ENCODE measurements around the gene MAN1A1. TPM values are rescaled to one million over a fixed set of nuclear protein-coding genes. Genes with fewer than 3 reads are reported as not detected.

MAN1A1 gene
- total RNA-seq, 1 experiment from 2014 or later = 14.2 TPM

GRCh38 chr6:119270545-119270944, 79.0 kb downstream of the MAN1A1 start:
- peaks cover 6% of the 10 kb centered on the region; the same call in 1 of the 2 replicates for H3K9me3 ChIP-seq
- H3K4me3 ChIP-seq = no peak overlapping the region
- no peak for DNase-seq
- no peaks in the 10 kb centered on the region for H3K36me3 ChIP-seq
- no peaks in the 10 kb centered on the region for H3K27me3 ChIP-seq

GRCh38 chr6:119269266-119270103, 80.1 kb downstream of the MAN1A1 start:
- H3K9me3 ChIP-seq = peaks cover 6% of the 10 kb centered on the region; the same call in 1 of the 2 replicates
- H3K4me3 ChIP-seq = no peak overlapping the region
- no peaks in the 10 kb centered on the region for H3K27me3 ChIP-seq
- DNase-seq = no peak
- H3K36me3 ChIP-seq = no peaks in the 10 kb centered on the region

- no peak for DNase-seq
- no peaks in the 10 kb centered on the region for H3K36me3 ChIP-seq
- peaks cover 3% of the 10 kb centered on the region; the same call in 1 of the 2 replicates for H3K9me3 ChIP-seq
- no peaks in the 10 kb centered on the region for H3K27me3 ChIP-seq
- no peak overlapping the region for H3K4me3 ChIP-seq
These were observed 82.2 kb downstream of the MAN1A1 start for GRCh38 chr6:119267126-119267905.

GRCh38 chr6:119264854-119265397, 84.6 kb downstream of the MAN1A1 start:
- DNase-seq = no peak
- no peaks in the 10 kb centered on the region for H3K27me3 ChIP-seq
- H3K4me3 ChIP-seq = no peak overlapping the region
- no peaks in the 10 kb centered on the region for H3K36me3 ChIP-seq
- H3K9me3 ChIP-seq = no peaks in the 10 kb centered on the region; the same call in 1 of the 2 replicates

- H3K9me3 ChIP-seq = no peaks in the 10 kb centered on the region
These were observed 86.9 kb downstream of the MAN1A1 start for GRCh38 chr6:119262612-119263011.

GRCh38 chr6:119261944-119262284, 87.6 kb downstream of the MAN1A1 start:
- no peak for DNase-seq
- H3K9me3 ChIP-seq = no peaks in the 10 kb centered on the region
- no peaks in the 10 kb centered on the region for H3K36me3 ChIP-seq
- H3K4me3 ChIP-seq = no peak overlapping the region
- H3K27me3 ChIP-seq = no peaks in the 10 kb centered on the region

More at GRCh38 chr6:119262612-119263011, 86.9 kb downstream of the MAN1A1 start:
- DNase-seq = no peak
- Histone ChIP-seq H3K27me3 (no peaks in the 10 kb centered on the region), H3K4me3 (no peak overlapping the region), H3K36me3 (no peaks in the 10 kb centered on the region)

- no peak overlapping the region for H3K4me3 ChIP-seq
- DNase-seq = no peak
- no peaks in the 10 kb centered on the region for H3K27me3 ChIP-seq
- no peaks in the 10 kb centered on the region for H3K36me3 ChIP-seq
- H3K9me3 ChIP-seq = no peaks in the 10 kb centered on the region
These were observed 90.5 kb downstream of the MAN1A1 start for GRCh38 chr6:119259027-119259426.

GRCh38 chr6:119257726-119258125, 91.8 kb downstream of the MAN1A1 start:
- Histone ChIP-seq H3K27me3 (no peaks in the 10 kb centered on the region), H3K4me3 (no peak overlapping the region), H3K9me3 (no peaks in the 10 kb centered on the region), H3K36me3 (no peaks in the 10 kb centered on the region)
- DNase-seq = no peak

- Histone ChIP-seq H3K4me3 (no peak overlapping the region), H3K36me3 (no peaks in the 10 kb centered on the region), H3K27me3 (no peaks in the 10 kb centered on the region), H3K9me3 (no peaks in the 10 kb centered on the region)
- no peak for DNase-seq
These were observed 92.5 kb downstream of the MAN1A1 start for GRCh38 chr6:119256978-119257462.

GRCh38 chr6:119256392-119256791, 93.2 kb downstream of the MAN1A1 start:
- Histone ChIP-seq H3K9me3 (no peaks in the 10 kb centered on the region), H3K36me3 (no peaks in the 10 kb centered on the region), H3K27me3 (no peaks in the 10 kb centered on the region), H3K4me3 (no peak overlapping the region)
- no peak for DNase-seq

GRCh38 chr6:119255492-119255891, 94.1 kb downstream of the MAN1A1 start:
- no peaks in the 10 kb centered on the region for H3K36me3 ChIP-seq
- no peak overlapping the region for H3K4me3 ChIP-seq
- H3K9me3 ChIP-seq = no peaks in the 10 kb centered on the region
- no peaks in the 10 kb centered on the region for H3K27me3 ChIP-seq
- no peak for DNase-seq

- Histone ChIP-seq H3K9me3 (no peaks in the 10 kb centered on the region), H3K36me3 (no peaks in the 10 kb centered on the region), H3K27me3 (no peaks in the 10 kb centered on the region), H3K4me3 (no peak overlapping the region)
- DNase-seq = no peak
These were observed 99.5 kb downstream of the MAN1A1 start for GRCh38 chr6:119250036-119250435.

- Histone ChIP-seq H3K36me3 (no peaks in the 10 kb centered on the region), H3K9me3 (no peaks in the 10 kb centered on the region), H3K4me3 (no peak overlapping the region), H3K27me3 (no peaks in the 10 kb centered on the region)
- DNase-seq = no peak
These were observed 100.2 kb downstream of the MAN1A1 start for GRCh38 chr6:119249319-119249718.

- no peak for DNase-seq
- no peaks in the 10 kb centered on the region for H3K36me3 ChIP-seq
- H3K9me3 ChIP-seq = no peaks in the 10 kb centered on the region
- H3K4me3 ChIP-seq = no peak overlapping the region
- H3K27me3 ChIP-seq = no peaks in the 10 kb centered on the region
These were observed 102.1 kb downstream of the MAN1A1 start for GRCh38 chr6:119247504-119247903.

- Histone ChIP-seq H3K36me3 (no peaks in the 10 kb centered on the region), H3K27me3 (no peaks in the 10 kb centered on the region), H3K4me3 (no peak overlapping the region), H3K9me3 (no peaks in the 10 kb centered on the region)
- DNase-seq = no peak
These were observed 105.9 kb downstream of the MAN1A1 start for GRCh38 chr6:119243657-119244056.

- no peaks in the 10 kb centered on the region for H3K27me3 ChIP-seq
- no peaks in the 10 kb centered on the region for H3K9me3 ChIP-seq
- no peaks in the 10 kb centered on the region for H3K36me3 ChIP-seq
- DNase-seq = no peak
- no peak overlapping the region for H3K4me3 ChIP-seq
These were observed 106.5 kb downstream of the MAN1A1 start for GRCh38 chr6:119243037-119243436.

Measured in MG63 (cell line).